ENCODE measurements around the gene IRF3. TPM values are rescaled to one million over a fixed set of nuclear protein-coding genes. Genes with fewer than 3 reads are reported as not detected.
"Not testable (repeated sequence)": the region's sequence is repeated elsewhere in the genome, so short reads cannot be mapped to it uniquely, and the experiment has no call there.

IRF3 gene
- total and polyA plus RNA-seq, 7 donors, result 10.3 to 26.5 (median 18.2) TPM

GRCh38 chr19:49637821-49638738 is 27.6 kb downstream of the IRF3 start:
- intact Hi-C loops (cut with DNase I), result loop anchor here (5.0 kb wide), 1 partner anchor 46 kb away; the partner anchor contains the start of gene PRR12 (in 2 of the 2)
- no peak for TF ChIP-seq CTCF (IDR thresholded peaks at IDR 0.05)
- WGBS, 3 donors, result 18 to 24% (median 20%) methylated on average over 19 of the region's 19 CpGs
- Histone ChIP-seq H3K9me3 (no peaks in the 10 kb centered on the region), H3K4me1 (peaks cover 20% of the 10 kb centered on the region), H3K36me3 (ENCODE audit: insufficient read depth in 1 of 2, low read depth in 1 of 2) (peaks cover 0 to 11% of the 10 kb centered on the region in 2 donors), H3K27ac (peak overlapping the region; percentile 98), H3K4me3 (peak overlapping the region; percentile 80), H3K27me3 (ENCODE audit: insufficient read depth in 3 of 3, low read length in 2 of 3) (peaks cover 0 to 3% (median 0%) of the 10 kb centered on the region in 3 donors)
- no peak for ATAC-seq
- peak; percentile 87 to 93 for DNase-seq

DNA sequence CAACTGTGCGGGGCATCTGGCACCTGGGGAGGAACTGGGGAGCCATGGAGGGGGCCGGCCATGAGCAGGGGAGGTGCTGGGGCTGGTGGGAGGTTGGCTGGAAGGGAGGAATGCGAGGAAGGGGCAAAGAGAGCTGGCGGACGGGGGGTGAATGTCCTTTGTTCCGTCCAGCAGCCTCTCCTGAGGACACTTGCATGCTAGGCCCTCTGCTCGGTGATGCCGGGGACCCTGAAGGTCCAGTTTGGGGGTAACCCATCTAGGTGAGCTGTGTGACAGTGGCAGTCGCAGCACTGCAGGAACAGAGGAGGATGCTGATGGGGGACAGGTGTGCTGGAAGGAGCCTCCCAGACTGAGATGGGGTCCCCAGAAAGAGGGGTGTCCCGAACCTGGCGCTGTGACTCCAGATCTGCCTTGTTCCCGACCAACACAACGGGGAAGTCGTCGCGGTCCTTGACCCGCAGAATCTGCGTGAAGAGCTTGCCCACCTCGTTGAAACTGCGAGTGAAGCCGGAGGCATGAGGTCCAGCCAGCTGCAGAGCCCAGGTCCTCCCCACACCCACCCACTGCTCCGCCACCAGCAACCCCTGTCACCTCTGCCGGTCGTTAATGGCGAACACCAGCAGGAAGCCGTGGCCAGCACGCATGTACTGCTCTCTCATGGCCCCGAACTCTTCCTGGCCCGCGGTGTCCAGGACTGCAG is 29.3 kb downstream of the IRF3 start:
- peaks cover 0 to 4% (median 0%) of the 10 kb centered on the region in 3 donors for H3K27me3 ChIP-seq (ENCODE audit: insufficient read depth in 3 of 3, low read length in 2 of 3)
- peaks cover 14% of the 10 kb centered on the region for H3K4me1 ChIP-seq
- TF ChIP-seq CTCF (IDR thresholded peaks at IDR 0.05), result no peak
- H3K36me3 ChIP-seq (ENCODE audit: insufficient read depth in 1 of 2, low read depth in 1 of 2), result peaks cover 0 to 11% of the 10 kb centered on the region in 2 donors
- H3K4me3 ChIP-seq, result no peak overlapping the region
- ATAC-seq, result no peak
- H3K9me3 ChIP-seq, result no peaks in the 10 kb centered on the region
- WGBS, 3 donors, result 61 to 70% (median 68%) methylated on average over 28 to 30 of the region's 30 CpGs
- DNase-seq, result no peak
- intact Hi-C loops (cut with DNase I), result loop anchor here (5.0 kb wide), 1 partner anchor 44 kb away; the partner anchor contains the start of gene PRR12 (in 2 of the 2)
- H3K27ac ChIP-seq, result no peak overlapping the region

- peak overlapping the region; percentile 2 for H3K27ac ChIP-seq
- peaks cover 0 to 11% of the 10 kb centered on the region in 2 donors for H3K36me3 ChIP-seq (ENCODE audit: insufficient read depth in 1 of 2, low read depth in 1 of 2)
- no peak overlapping the region for H3K4me3 ChIP-seq
- no peaks in the 10 kb centered on the region for H3K9me3 ChIP-seq
- intact Hi-C loops (cut with DNase I), result loop anchor here (5.0 kb wide), 1 partner anchor 43 kb away; the partner anchor contains the start of gene PRR12 (in 2 of the 2)
- H3K27me3 ChIP-seq (ENCODE audit: insufficient read depth in 3 of 3, low read length in 2 of 3), result peaks cover 0 to 4% (median 0%) of the 10 kb centered on the region in 3 donors
- no peak for TF ChIP-seq CTCF (IDR thresholded peaks at IDR 0.05)
- ATAC-seq (no peak), DNase-seq (no peak)
- H3K4me1 ChIP-seq, result peaks cover 14% of the 10 kb centered on the region
- WGBS, 3 donors, result 30 to 52% (median 36%) methylated on average over 22 to 24 of the region's 24 CpGs
These were observed 30.0 kb downstream of the IRF3 start for GRCh38 chr19:49635530-49636232.

- intact Hi-C loops (cut with DNase I); ATAC-seq: not testable (repeated sequence)
These were observed 32.4 kb downstream of the IRF3 start for GRCh38 chr19:49633273-49633672.

More at GRCh38 chr19:49633273-49633672, 32.4 kb downstream of the IRF3 start:
- not testable (repeated sequence) for DNase-seq; H3K27me3 ChIP-seq (ENCODE audit: insufficient read depth in 3 of 3, low read length in 2 of 3); H3K27ac ChIP-seq; H3K4me1 ChIP-seq; H3K9me3 ChIP-seq; H3K4me3 ChIP-seq
- peaks cover 0 to 11% of the 10 kb centered on the region in 2 donors for H3K36me3 ChIP-seq (ENCODE audit: insufficient read depth in 1 of 2, low read depth in 1 of 2)
- WGBS, 3 donors, result 53 to 72% (median 60%) methylated on average over 9 of the region's 9 CpGs
